ENCODE results near the gene NFATC1. TPM values are rescaled to one million over a fixed set of nuclear protein-coding genes. Genes with fewer than 3 reads are reported as not detected.

The NFATC1 gene
- total RNA-seq, 3 donors from 2014 or later (not counting 1 experiment from before 2014, with no cell fraction given) = 35.8 to 47.4 (median 37.1) TPM

- H3K4me3 ChIP-seq (ENCODE audit: low read length) = no peak overlapping the region
- H3K27ac ChIP-seq (ENCODE audit: low read length) = no peak overlapping the region
- no peak overlapping the region for H3K27ac Mint-ChIP-seq
- H3K4me1 Mint-ChIP-seq = peaks cover 0 to 4% of the 10 kb centered on the region in 2 donors
- no peak for TF ChIP-seq CTCF (IDR thresholded peaks at IDR 0.05)
- DNase-seq = peak in 1 of 2 donors; percentile 13
- H3K27me3 Mint-ChIP-seq (ENCODE audit: low read depth in 2 of 2) = peaks cover 0 to 3% of the 10 kb centered on the region in 2 donors
- H3K9me3 ChIP-seq (ENCODE audit: control insufficient read depth, insufficient read depth, low read length) = no peaks in the 10 kb centered on the region
- H3K9me3 Mint-ChIP-seq = peaks cover 0 to 9% of the 10 kb centered on the region in 2 donors
- WGBS (ENCODE audit: insufficient coverage) = 89% methylated on average over 19 of the region's 20 CpGs
- H3K36me3 Mint-ChIP-seq = no peaks in the 10 kb centered on the region
- no peaks in the 10 kb centered on the region for H3K36me3 ChIP-seq (ENCODE audit: control insufficient read depth, insufficient read depth, low read length)
- intact Hi-C loops (cut with micrococcal nuclease) = no loop called here
- no peak for ATAC-seq
- no peaks in the 10 kb centered on the region for H3K27me3 ChIP-seq (ENCODE audit: control insufficient read depth, insufficient read depth, low read length)
- no peak overlapping the region for H3K4me3 Mint-ChIP-seq
- H3K4me1 ChIP-seq (ENCODE audit: control insufficient read depth, insufficient read depth, low read length) = no peaks in the 10 kb centered on the region
Observed at GRCh38 chr18:79545255-79545654, 149.5 kb downstream of the NFATC1 start.

- TF ChIP-seq CTCF (IDR thresholded peaks at IDR 0.05) = no peak
- H3K36me3 Mint-ChIP-seq = no peaks in the 10 kb centered on the region
- H3K27me3 ChIP-seq (ENCODE audit: control insufficient read depth, insufficient read depth, low read length) = no peaks in the 10 kb centered on the region
- H3K27ac Mint-ChIP-seq = no peak overlapping the region
- H3K4me3 Mint-ChIP-seq = no peak overlapping the region
- DNase-seq (peak in 1 of 2 donors; percentile 8), ATAC-seq (no peak)
- WGBS (ENCODE audit: insufficient coverage) = 55% methylated on average over 18 of the region's 18 CpGs
- H3K27me3 Mint-ChIP-seq (ENCODE audit: low read depth in 2 of 2) = peaks cover 0 to 3% of the 10 kb centered on the region in 2 donors
- no peaks in the 10 kb centered on the region for H3K4me1 ChIP-seq (ENCODE audit: control insufficient read depth, insufficient read depth, low read length)
- H3K36me3 ChIP-seq (ENCODE audit: control insufficient read depth, insufficient read depth, low read length) = no peaks in the 10 kb centered on the region
- no peak overlapping the region for H3K27ac ChIP-seq (ENCODE audit: low read length)
- H3K4me3 ChIP-seq (ENCODE audit: low read length) = no peak overlapping the region
- H3K4me1 Mint-ChIP-seq = peaks cover 0 to 4% of the 10 kb centered on the region in 2 donors
- peaks cover 0 to 9% of the 10 kb centered on the region in 2 donors for H3K9me3 Mint-ChIP-seq
- intact Hi-C loops (cut with micrococcal nuclease) = no loop called here
- H3K9me3 ChIP-seq (ENCODE audit: control insufficient read depth, insufficient read depth, low read length) = no peaks in the 10 kb centered on the region
Observed at GRCh38 chr18:79545736-79546171, 150.0 kb downstream of the NFATC1 start.

- no peaks in the 10 kb centered on the region for H3K36me3 Mint-ChIP-seq
- DNase-seq (peak in 1 of 2 donors; percentile 3), ATAC-seq (no peak)
- Histone ChIP-seq H3K27ac (ENCODE audit: low read length) (no peak overlapping the region), H3K4me1 (ENCODE audit: control insufficient read depth, insufficient read depth, low read length) (no peaks in the 10 kb centered on the region), H3K27me3 (ENCODE audit: control insufficient read depth, insufficient read depth, low read length) (no peaks in the 10 kb centered on the region), H3K36me3 (ENCODE audit: control insufficient read depth, insufficient read depth, low read length) (no peaks in the 10 kb centered on the region), H3K9me3 (ENCODE audit: control insufficient read depth, insufficient read depth, low read length) (no peaks in the 10 kb centered on the region), H3K4me3 (ENCODE audit: low read length) (no peak overlapping the region)
- no peak overlapping the region for H3K4me3 Mint-ChIP-seq
- intact Hi-C loops (cut with micrococcal nuclease) = no loop called here
- 86% methylated on average over 23 of the region's 23 CpGs for WGBS (ENCODE audit: insufficient coverage)
- H3K27ac Mint-ChIP-seq = no peak overlapping the region
- peaks cover 0 to 9% of the 10 kb centered on the region in 2 donors for H3K9me3 Mint-ChIP-seq
- peaks cover 0 to 3% of the 10 kb centered on the region in 2 donors for H3K27me3 Mint-ChIP-seq (ENCODE audit: low read depth in 2 of 2)
- peaks cover 0 to 4% of the 10 kb centered on the region in 2 donors for H3K4me1 Mint-ChIP-seq
- no peak for TF ChIP-seq CTCF (IDR thresholded peaks at IDR 0.05)
Observed at GRCh38 chr18:79546781-79547272, 151.1 kb downstream of the NFATC1 start.
